H1 (cell line): ENCODE results near the gene IFT43. TPM values are rescaled to one million over a fixed set of nuclear protein-coding genes. Genes with fewer than 3 reads are reported as not detected.

ENCODE experiments used
- CTCF ChIA-PET: fragments of 300-600 bp; sonication (Branson Sonifier 250); formaldehyde crosslinking; loops from one replicate; lab custom pipeline; 2021; ENCODE audit not compliant: partially characterized antibody; lab: Charles Lee
- POLR2A ChIA-PET: fragments of 300-600 bp; sonication (Branson Sonifier 250); formaldehyde crosslinking; loops from one replicate; lab custom pipeline; 2021; ENCODE audit warnings: inconsistent platforms; ENCODE audit not compliant: partially characterized antibody; lab: Charles Lee
- DNase-seq, 2 experiments: peaks; one replicate each; pipeline versions ENCODE4 v3.0.0 to v3.0.0-alpha.2; 2010 to 2022; ENCODE audit warnings: low spot score in 2 of 2, low read depth in 1 of 2, mixed read lengths in 1 of 2
- FAIRE-seq: peaks from 2 replicates; lab custom pipeline; 2011; peaks lifted over from hg19 to GRCh38; lab: Jason Lieb, UNC
- H2AFZ ChIP-seq: 2 replicates; pipeline ENCODE4 v1.8.1; 2012; ENCODE audit warnings: low read length, inconsistent platforms
- H2AK5ac ChIP-seq: 2 replicates; pipeline ENCODE4 v1.6.1; 2013; ENCODE audit warnings: low read depth, low read length
- H2BK120ac ChIP-seq: replicated peaks from 2 replicates; pipeline ENCODE3; 2013; ENCODE audit warnings: low read depth, low read length, inconsistent platforms
- H2BK12ac ChIP-seq: 2 replicates; pipeline ENCODE4 v1.6.1; 2013; ENCODE audit warnings: low read depth, low read length
- H2BK15ac ChIP-seq: 2 replicates; pipeline ENCODE4 v1.6.1; 2013; ENCODE audit warnings: low read length
- H2BK20ac ChIP-seq: 2 replicates; pipeline ENCODE4 v1.6.1; 2013; ENCODE audit warnings: low read length
- H2BK5ac ChIP-seq: 2 replicates; pipeline ENCODE4 v1.6.1; 2013; ENCODE audit warnings: low read depth, low read length
- H3K14ac ChIP-seq: 2 replicates; pipeline ENCODE4 v1.6.1; 2013; ENCODE audit warnings: inconsistent platforms; ENCODE audit not compliant: insufficient read length
- H3K18ac ChIP-seq: 2 replicates; pipeline ENCODE4 v1.6.1; 2013; ENCODE audit warnings: low read length; ENCODE audit errors: extremely low read depth
- H3K23ac ChIP-seq: 2 replicates; pipeline ENCODE4 v1.6.1; 2013; ENCODE audit warnings: inconsistent platforms; ENCODE audit not compliant: insufficient read length
- H3K23me2 ChIP-seq: 2 replicates; pipeline ENCODE4 v1.6.1; 2013; ENCODE audit warnings: low read depth, low read length
- H3K27ac ChIP-seq: 2 replicates; pipeline ENCODE4 v1.6.1; 2011; ENCODE audit warnings: low read depth, low read length, inconsistent platforms
- H3K27me3 ChIP-seq, 4 experiments: replicated peaks in 1 of 4; 1 replicate in 1 of 4; 2 replicates in 3 of 4; pipeline versions ENCODE4 v1.6.1 to v1.8.1; 2011 to 2013; ENCODE audit warnings: low read length in 3 of 4, mild to moderate bottlenecking in 3 of 4, inconsistent platforms in 2 of 4, mixed read lengths in 2 of 4, moderate library complexity in 1 of 4; ENCODE audit not compliant: control insufficient read depth in 3 of 4, insufficient read depth in 3 of 4; ENCODE audit errors: extremely low read depth in 1 of 4
- H3K36me3 ChIP-seq, 4 experiments: 2 replicates each; pipeline versions ENCODE4 v1.6.1 to v1.8.1; 2011 to 2013; ENCODE audit warnings: mild to moderate bottlenecking in 4 of 4, low read length in 3 of 4, moderate library complexity in 2 of 4, control low read depth in 1 of 4, inconsistent platforms in 1 of 4; ENCODE audit not compliant: insufficient read depth in 4 of 4, control insufficient read depth in 2 of 4
- H3K4ac ChIP-seq: replicated peaks from 2 replicates; pipeline ENCODE3; 2013; ENCODE audit warnings: low read length, low read depth, mixed read lengths, inconsistent platforms; ENCODE audit not compliant: insufficient read length
- H3K4me1 ChIP-seq, 4 experiments: replicated peaks in 1 of 4; 1 replicate in 1 of 4; 2 replicates in 3 of 4; pipeline versions ENCODE4 v1.6.1 to v1.8.1; 2011 to 2013; ENCODE audit warnings: low read length in 3 of 4, inconsistent platforms in 2 of 4, mixed read lengths in 1 of 4; ENCODE audit not compliant: insufficient read depth in 4 of 4, control insufficient read depth in 3 of 4
- H3K4me2 ChIP-seq, 2 experiments: 2 replicates each; pipeline versions ENCODE4 v1.6.1 to v1.8.1; 2011 to 2013; ENCODE audit warnings: low read depth in 2 of 2, low read length in 2 of 2, control low read depth in 1 of 2, inconsistent platforms in 1 of 2, mild to moderate bottlenecking in 1 of 2; ENCODE audit not compliant: insufficient read depth in 1 of 2
- H3K4me3 ChIP-seq, 4 experiments: fragments of 200-600, 300-600 bp in 1 of 4; sonication (generic), shearing (Covaris generic), sonication (Bioruptor Twin) in 1 of 4; 2 replicates each; pipeline versions ENCODE4 v1.5.1 to v1.8.1; 2011 to 2016; ENCODE audit warnings: low read length in 4 of 4, low read depth in 3 of 4, control low read depth in 2 of 4, inconsistent platforms in 2 of 4, mild to moderate bottlenecking in 2 of 4, mixed read lengths in 1 of 4, moderate library complexity in 1 of 4; ENCODE audit not compliant: insufficient read depth in 2 of 4; ENCODE audit errors: extremely low read depth in 1 of 4
- H3K56ac ChIP-seq: replicated peaks from 2 replicates; pipeline ENCODE3; 2013; ENCODE audit warnings: low read depth, mild to moderate bottlenecking, mixed read lengths, low read length, inconsistent platforms; ENCODE audit not compliant: insufficient read length
- H3K79me1 ChIP-seq: 2 replicates; pipeline ENCODE4 v1.6.1; 2013; ENCODE audit warnings: low read depth, low read length, control low read depth
- H3K79me2 ChIP-seq, 2 experiments: 2 replicates each; pipeline versions ENCODE4 v1.6.1 to v1.8.1; 2012 to 2013; ENCODE audit warnings: low read length in 2 of 2, mild to moderate bottlenecking in 2 of 2, inconsistent platforms in 1 of 2; ENCODE audit not compliant: insufficient read depth in 2 of 2, control insufficient read depth in 1 of 2
- H3K9ac ChIP-seq, 4 experiments: replicated peaks in 1 of 4; 1 replicate in 1 of 4; 2 replicates in 3 of 4; pipeline versions ENCODE4 v1.6.1 to v1.8.1; 2011 to 2013; ENCODE audit warnings: low read depth in 3 of 4, low read length in 3 of 4, control low read depth in 2 of 4, mild to moderate bottlenecking in 2 of 4, moderate library complexity in 2 of 4, inconsistent platforms in 1 of 4; ENCODE audit errors: extremely low read depth in 1 of 4
- H3K9me3 ChIP-seq, 2 experiments: 2 replicates each; pipeline versions ENCODE4 v1.6.1 to v1.8.1; 2012 to 2013; ENCODE audit warnings: mild to moderate bottlenecking in 2 of 2, moderate library complexity in 2 of 2, control low read depth in 1 of 2, inconsistent platforms in 1 of 2, low read depth in 1 of 2, low read length in 1 of 2, mixed read lengths in 1 of 2; ENCODE audit not compliant: insufficient read depth in 2 of 2
- H4K20me1 ChIP-seq, 2 experiments: replicated peaks in 1 of 2; 2 replicates each; pipeline versions ENCODE3 to v1.8.1; 2011 to 2013; ENCODE audit warnings: inconsistent platforms in 2 of 2, low read length in 2 of 2, mild to moderate bottlenecking in 1 of 2; ENCODE audit not compliant: insufficient read depth in 2 of 2, control insufficient read depth in 1 of 2
- H4K5ac ChIP-seq: 2 replicates; pipeline ENCODE4 v1.6.1; 2013; ENCODE audit warnings: low read length, low read depth, mixed read lengths, inconsistent platforms; ENCODE audit not compliant: insufficient read length
- H4K8ac ChIP-seq: 2 replicates; pipeline ENCODE4 v1.8.0; 2013; ENCODE audit warnings: mild to moderate bottlenecking, moderate library complexity, low read length, inconsistent platforms; ENCODE audit not compliant: insufficient read depth; ENCODE audit errors: extremely low read depth
- H4K91ac ChIP-seq: replicated peaks from 2 replicates; pipeline ENCODE3; 2013; ENCODE audit warnings: low read length, mixed read lengths, inconsistent platforms; ENCODE audit not compliant: insufficient read length
- CHD1 ChIP-seq: IDR thresholded peaks from 2 replicates; pipeline ENCODE4 v1.6.1; 2012; ENCODE audit warnings: low read depth, low read length, improper control_type of control experiment
- GABPA ChIP-seq: IDR thresholded peaks from 2 replicates; pipeline ENCODE4 v1.6.1; 2011; ENCODE audit warnings: mild to moderate bottlenecking, low read length, moderate library complexity, borderline replicate concordance; ENCODE audit not compliant: insufficient read depth
- SRF ChIP-seq: IDR thresholded peaks from 2 replicates; pipeline ENCODE4 v1.6.1; 2011; ENCODE audit warnings: mild to moderate bottlenecking, low read depth, low read length, moderate library complexity
- TAF7 ChIP-seq: optimal IDR thresholded peaks from 2 replicates; pipeline ENCODE3; 2011; ENCODE audit warnings: low read depth, mild to moderate bottlenecking, inconsistent platforms, low read length, moderate library complexity, borderline replicate concordance
- WGBS, 2 experiments: shearing (Covaris generic) in 1 of 2; methylation state at CpG; one replicate each; pipeline versions ENCODE4 v1.1.6 to v1.1.7; 2013 to 2015; ENCODE audit warnings: low lambda C conversion rate in 2 of 2, mixed read lengths in 2 of 2, inconsistent platforms in 1 of 2, low coverage in 1 of 2, missing lambda C conversion rate in 1 of 2; ENCODE audit not compliant: insufficient replicate concordance in 2 of 2, insufficient coverage in 1 of 2, insufficient read length in 1 of 2; ENCODE audit errors: extremely low coverage in 1 of 2, missing lambda C conversion rate in 1 of 2; 5-methylcytosine and 5-hydroxymethylcytosine counted together
- polyA plus RNA-seq, 7 experiments: library from polyadenylated mRNA; depleted of rRNA in 3 of 7; stranded (reverse) in 5 of 7; unstranded in 2 of 7; fragments of >200 nt in 5 of 7; fragments of 200-250 nt in 2 of 7; gene quantifications; 1 replicate in 5 of 7; 2 replicates in 1 of 7; 4 replicates in 1 of 7; pipeline versions ENCODE4 v1.2.1 to v1.2.3, GENCODE V29; 2011 to 2013; ENCODE audit warnings: missing spikeins in 2 of 7, mixed read lengths in 2 of 7
- total RNA-seq: library from RNA; stranded (reverse); fragmentation: NEBNext Ultra II Directional; extraction: Animal tissue kit (Norgen Biotek cat#: 25700); gene quantifications from 2 replicates; pipeline ENCODE4 v1.2.1, GENCODE V29; 2021

The IFT43 gene
- total and polyA plus RNA-seq, 2 of the 8 experiments (the other 6 are each of a cell fraction or from before 2014, with no cell fraction given): 17.0 to 20.8 TPM

DNA sequence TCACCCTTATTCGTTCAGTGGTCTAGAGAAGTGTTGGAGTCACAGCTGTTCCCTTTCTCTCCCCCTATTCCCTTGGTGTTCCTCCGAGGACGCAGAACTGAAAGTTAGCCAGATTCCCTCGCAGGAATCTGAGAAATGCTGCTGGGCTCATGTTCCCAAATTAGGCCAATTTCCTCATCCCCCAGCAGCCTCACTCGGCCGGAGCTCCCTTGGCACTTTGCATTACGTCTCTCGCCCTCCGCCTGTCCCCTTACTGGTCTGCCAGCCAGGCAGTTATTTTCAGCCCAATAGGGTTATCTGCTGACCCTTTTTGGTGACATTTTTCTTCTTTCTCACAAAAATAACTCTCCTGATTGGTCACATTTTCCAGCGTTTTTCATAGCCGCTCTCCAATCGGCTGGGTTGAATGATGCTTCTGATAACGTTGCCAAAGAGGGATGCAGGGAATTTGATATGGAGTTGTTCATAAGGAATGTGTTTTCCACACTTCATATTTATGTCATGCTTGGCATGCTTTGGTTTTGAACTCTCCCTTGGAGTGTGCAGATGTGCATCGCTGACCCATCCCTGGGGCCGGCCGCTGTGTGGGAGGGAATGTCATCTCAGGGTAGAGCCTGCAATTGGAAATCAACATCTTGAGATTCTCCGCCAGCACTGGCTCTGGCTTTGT lies 9.9 kb downstream of the IFT43 start:
- Histone ChIP-seq H4K8ac (no peak overlapping the region), H3K27ac (no peak overlapping the region), H3K27me3 (no peaks in the 10 kb centered on the region), H2BK12ac (no peak overlapping the region), H3K23ac (no peak overlapping the region), H3K4me1 (no peaks in the 10 kb centered on the region), H3K23me2 (no peaks in the 10 kb centered on the region), H3K9me3 (no peaks in the 10 kb centered on the region), H2AK5ac (no peak overlapping the region), H3K36me3 (peaks cover 0 to 3% (median 0%) of the 10 kb centered on the region in 4 experiments; a peak in 4 of 8 replicates), H2BK120ac (no peak overlapping the region), H2BK15ac (no peak overlapping the region), H2BK20ac (no peak overlapping the region), H3K79me1 (no peaks in the 10 kb centered on the region), H3K14ac (no peak overlapping the region), H3K4ac (no peak overlapping the region), H3K79me2 (no peaks in the 10 kb centered on the region), H4K20me1 (no peaks in the 10 kb centered on the region)
- CTCF ChIA-PET: interaction anchor here (0.8 to 1.1 kb wide), 3 partner anchors 13 to 1765 kb away, joined by 3 read pairs; no protein-coding TSS in a partner anchor
- FAIRE-seq: no peak
- TF ChIP-seq CHD1 (no peak), SRF (no peak), GABPA (no peak), TAF7 (no peak)
- TF ChIP-seq, all 59 proteins: peak for 0
- H3K4me2 ChIP-seq: no peak overlapping the region
- H4K91ac ChIP-seq: no peak overlapping the region
- H3K18ac ChIP-seq: no peak overlapping the region
- H2AFZ ChIP-seq: no peak overlapping the region
- no peak overlapping the region for H4K5ac ChIP-seq
- H2BK5ac ChIP-seq: no peak overlapping the region
- no peak for DNase-seq
- H3K9ac ChIP-seq: peak overlapping the region in 1 of 4 experiments; percentile 49; a peak in 2 of 7 replicates
- H3K56ac ChIP-seq: no peak overlapping the region
- no peak overlapping the region for H3K4me3 ChIP-seq
- 88% methylated on average over 17 of the region's 17 CpGs; no CpG with 5 or more reads in 1 of the 2 experiments for WGBS, 2 experiments
- POLR2A ChIA-PET: interaction anchor here (1.2 kb wide), 1 partner anchor 20 kb away, joined by 3 read pairs; no protein-coding TSS in a partner anchor
